ENCODE data around the gene ZNF764.

The ZNF764 gene

GRCh38 chr16:30570636-30571444, 12.7 kb upstream of the ZNF764 start:
- peak; percentile 49 for DNase-seq (ENCODE audit: low spot score)

DNA sequence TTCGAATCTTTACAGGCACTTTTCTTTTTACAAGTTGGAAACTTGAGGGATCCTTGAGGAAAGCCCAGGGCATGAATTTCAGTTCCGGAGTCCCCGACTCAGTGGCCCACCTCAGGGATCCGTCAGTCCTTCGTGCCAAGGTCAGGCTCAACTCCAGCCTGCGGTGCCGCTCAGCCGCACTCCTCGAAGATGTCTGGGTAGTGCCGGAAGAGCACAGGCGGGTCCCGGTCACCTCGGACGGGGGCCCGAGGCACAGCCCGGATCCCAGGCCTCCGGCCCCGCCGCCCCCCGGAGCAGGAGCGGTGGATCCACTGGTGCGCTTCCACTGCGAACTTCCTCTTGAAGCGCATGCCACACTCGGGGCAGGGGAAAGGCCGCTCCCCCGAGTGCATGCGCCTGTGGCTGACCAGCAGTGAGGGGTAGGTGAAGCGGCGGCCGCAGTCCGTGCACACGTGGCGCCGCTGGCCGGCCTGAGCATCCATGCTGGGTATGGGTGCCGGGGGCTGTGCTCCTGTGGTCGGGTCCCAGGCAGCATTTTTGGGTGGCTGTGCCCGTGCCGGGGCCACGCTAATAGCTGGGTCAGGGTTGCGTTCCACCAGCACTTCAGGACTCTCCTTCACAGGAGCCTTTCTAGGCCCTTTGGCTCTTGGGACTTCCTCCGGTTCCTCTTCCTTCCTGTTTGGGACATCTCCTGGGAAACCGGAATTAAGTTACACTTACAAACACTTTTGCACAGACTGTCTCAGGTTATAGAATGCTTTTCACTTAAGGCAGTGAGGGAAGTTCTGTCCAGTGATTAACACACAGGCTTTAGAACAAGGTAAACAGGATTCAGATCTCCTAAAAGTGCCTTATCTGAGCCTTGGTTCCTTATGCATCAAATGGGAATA, 11.8 kb upstream of the ZNF764 start:
- no peak for DNase-seq (ENCODE audit: low spot score)

GRCh38 chr16:30569281-30569680, 11.1 kb upstream of the ZNF764 start:
- DNase-seq (ENCODE audit: low spot score): no peak

GRCh38 chr16:30567991-30568638, 9.9 kb upstream of the ZNF764 start:
- no peak for DNase-seq (ENCODE audit: low spot score)

GRCh38 chr16:30567160-30567990, 9.2 kb upstream of the ZNF764 start:
- no peak for DNase-seq (ENCODE audit: low spot score)

- DNase-seq (ENCODE audit: low spot score): no peak
Measured at GRCh38 chr16:30566531-30566930, 8.4 kb upstream of the ZNF764 start.

- no peak for DNase-seq (ENCODE audit: low spot score)
Measured at GRCh38 chr16:30565984-30566383, 7.8 kb upstream of the ZNF764 start.

DNA sequence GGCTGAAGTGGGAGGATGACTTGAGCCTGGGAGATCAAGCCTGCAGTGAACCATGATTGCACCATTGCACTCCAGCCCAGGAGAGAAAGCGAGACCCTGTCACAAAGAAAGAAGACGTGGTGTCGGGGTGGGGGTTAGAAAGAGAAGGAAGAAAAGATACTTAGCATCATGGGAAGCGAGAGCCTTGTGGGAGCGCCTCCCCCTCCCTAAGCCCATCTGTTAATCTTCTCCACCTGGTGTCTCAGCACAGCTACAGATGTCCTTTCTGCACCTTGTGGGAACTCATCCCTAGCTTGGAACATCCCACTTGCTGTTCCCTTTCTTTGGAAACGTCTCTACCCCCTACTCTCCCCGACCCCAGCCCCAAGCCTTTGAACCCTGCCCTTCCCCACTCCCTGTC, 7.4 kb upstream of the ZNF764 start:
- no peak for DNase-seq (ENCODE audit: low spot score)

DNA sequence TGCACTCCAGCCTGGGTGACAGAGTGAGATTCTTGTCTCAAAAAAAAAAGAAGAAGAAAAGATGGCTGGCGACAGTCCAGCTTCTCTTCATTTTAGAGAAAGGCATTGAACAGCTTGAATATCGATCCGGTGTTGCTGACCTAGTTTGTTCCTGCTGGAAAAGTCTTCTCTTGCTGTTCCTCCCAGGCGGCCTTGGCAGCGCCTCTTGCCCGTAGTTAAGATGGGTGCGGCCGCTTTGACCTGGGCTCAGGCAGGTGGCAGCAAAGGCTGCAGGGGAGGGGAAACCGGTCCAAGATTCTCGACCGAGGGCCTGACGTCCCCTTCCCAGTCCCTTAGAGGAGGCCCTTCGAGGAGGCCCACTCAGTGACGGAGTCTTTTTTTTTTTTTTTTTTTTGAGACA, 3.8 kb upstream of the ZNF764 start:
- DNase-seq (ENCODE audit: low spot score): no peak

- DNase-seq (ENCODE audit: low spot score): peak; percentile 41
Measured at GRCh38 chr16:30561089-30561816, 3.1 kb upstream of the ZNF764 start.

DNA sequence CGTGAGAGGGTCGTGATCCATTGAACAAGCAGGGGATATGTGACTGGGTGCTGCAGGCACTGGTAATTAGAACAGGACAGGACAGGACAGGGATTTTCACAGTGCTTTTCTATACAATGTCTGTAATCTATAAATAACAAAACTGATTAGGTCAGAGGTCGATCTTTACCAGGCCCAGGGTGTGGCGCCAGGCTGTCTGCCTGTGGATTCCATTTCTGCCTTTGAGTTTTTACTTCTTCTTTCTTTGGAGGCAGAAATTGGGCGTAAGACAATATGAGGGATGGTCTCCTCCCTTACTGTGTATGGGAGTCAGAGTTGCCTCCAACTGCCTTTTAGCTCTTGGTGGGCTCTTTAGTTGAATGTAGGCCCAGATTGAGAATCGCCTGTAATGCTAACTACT, 1.5 kb upstream of the ZNF764 start:
- no peak for DNase-seq (ENCODE audit: low spot score)

GRCh38 chr16:30558789-30559377, 709 bp upstream of the ZNF764 start:
- DNase-seq (ENCODE audit: low spot score): no peak

GRCh38 chr16:30557707-30557956, 542 bp downstream of the ZNF764 start:
- peak; percentile 24 for DNase-seq (ENCODE audit: low spot score)

DNA sequence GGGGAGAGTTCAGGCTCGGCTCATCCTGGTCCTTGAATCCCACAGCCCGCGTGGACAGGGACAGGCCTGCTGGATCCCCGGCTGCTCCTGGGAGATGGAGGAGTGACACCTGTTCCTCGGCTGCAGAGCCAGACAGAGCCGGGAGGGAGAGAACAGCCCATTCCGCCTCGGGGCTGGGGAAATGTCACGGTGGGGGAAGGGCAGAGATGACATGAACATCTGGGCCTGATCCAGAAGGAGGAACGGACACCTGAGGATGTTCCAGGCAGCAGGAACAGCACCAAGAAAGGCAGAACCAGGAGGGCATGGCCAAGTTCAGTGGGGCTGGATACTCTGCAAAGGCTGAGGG, 2.1 kb downstream of the ZNF764 start:
- no peak for DNase-seq (ENCODE audit: low spot score)

- DNase-seq (ENCODE audit: low spot score): no peak
Measured at GRCh38 chr16:30555315-30556124, 2.7 kb downstream of the ZNF764 start.

- DNase-seq (ENCODE audit: low spot score): no peak
Measured at GRCh38 chr16:30554557-30555314, 3.4 kb downstream of the ZNF764 start.

- DNase-seq (ENCODE audit: low spot score): no peak
Measured at GRCh38 chr16:30553393-30553899, 4.7 kb downstream of the ZNF764 start.

GRCh38 chr16:30552956-30553355, 5.2 kb downstream of the ZNF764 start:
- DNase-seq (ENCODE audit: low spot score): no peak

GRCh38 chr16:30551781-30552180, 6.4 kb downstream of the ZNF764 start:
- DNase-seq (ENCODE audit: low spot score): no peak
